ENCODE results near the gene MON1A.
A peak's percentile ranks its signal among the peaks of the same experiment; 100 is the strongest.

Gene MON1A

DNA sequence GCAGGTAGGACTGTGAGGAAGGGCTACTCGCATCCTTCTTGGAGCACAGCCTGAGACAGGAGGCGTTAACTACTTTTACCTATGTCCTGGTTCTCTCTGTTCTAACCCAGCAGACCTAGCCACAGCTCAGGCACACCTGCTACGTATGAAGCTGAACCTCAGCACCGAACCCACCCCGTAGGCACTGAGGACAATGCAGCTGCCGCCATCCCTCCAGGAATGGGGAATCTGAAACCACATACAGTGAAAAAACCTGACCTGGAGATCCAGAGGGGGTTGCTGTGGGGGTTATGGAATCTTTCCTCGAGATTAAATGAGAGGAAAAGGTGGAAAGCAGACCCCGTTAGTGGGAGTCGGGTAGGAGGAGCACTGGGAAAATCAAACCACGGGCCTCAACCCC, 40.3 kb downstream of the MON1A start:
- no peak for DNase-seq (ENCODE audit: low spot score)

DNA sequence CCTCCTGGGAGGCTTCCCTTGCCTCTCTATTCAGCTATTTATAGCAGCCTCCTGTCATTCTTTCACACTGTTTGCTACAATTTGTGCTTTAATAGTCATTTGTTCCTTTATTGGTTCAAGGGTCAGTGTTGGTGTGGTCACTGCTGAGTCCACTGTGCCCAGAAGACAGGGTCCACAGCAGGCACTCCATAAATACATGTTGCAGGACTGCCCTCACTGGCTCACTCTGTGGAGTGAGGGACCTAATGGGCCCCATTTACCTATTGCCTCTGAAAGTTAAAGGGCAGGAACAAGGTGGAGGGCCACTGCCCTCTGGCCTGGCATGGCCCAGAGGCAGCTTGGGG, 42.7 kb downstream of the MON1A start:
- no peak for DNase-seq (ENCODE audit: low spot score)

DNA sequence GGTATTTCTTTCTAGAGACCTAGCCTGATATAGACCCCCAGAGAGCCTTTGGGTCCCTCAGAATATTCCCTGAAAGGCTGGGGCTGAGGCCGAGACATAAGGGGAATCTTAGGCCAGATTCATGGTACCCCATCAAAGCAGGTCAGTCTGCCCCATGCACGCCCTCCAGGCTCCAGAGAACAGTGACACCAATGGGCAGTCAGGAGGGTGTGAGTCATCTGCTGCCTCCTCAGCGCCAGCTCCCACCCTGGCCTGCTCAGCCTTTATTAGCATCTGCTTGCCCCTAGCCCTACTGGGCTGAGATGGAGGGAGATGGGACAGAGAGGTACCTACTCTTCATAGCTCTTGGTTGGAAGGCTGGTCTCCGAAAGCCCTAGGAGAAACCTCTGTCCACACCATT, 45.6 kb downstream of the MON1A start:
- DNase-seq (ENCODE audit: low spot score), result no peak

DNA sequence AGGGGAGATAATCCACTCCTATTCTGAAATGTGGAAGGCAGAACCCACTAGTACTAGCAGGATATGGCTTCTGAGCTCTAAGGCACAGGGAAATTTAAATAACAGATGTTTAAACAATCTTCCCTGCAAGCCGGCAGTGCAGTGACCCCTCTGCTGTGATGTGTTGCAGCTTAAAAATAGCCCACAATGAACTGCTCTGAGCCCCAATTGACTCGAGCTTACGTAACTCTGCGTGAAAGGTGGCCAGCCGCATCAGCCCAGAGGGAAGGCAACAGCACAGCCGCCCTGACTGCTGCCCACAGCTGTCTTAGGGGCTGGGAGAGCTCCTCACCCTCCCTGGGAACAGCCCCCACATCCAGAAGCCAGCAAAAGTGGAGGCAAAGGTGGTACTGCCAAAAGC, 47.4 kb downstream of the MON1A start:
- DNase-seq (ENCODE audit: low spot score), result no peak

- no peak for DNase-seq (ENCODE audit: low spot score)
These were observed 48.9 kb downstream of the MON1A start for GRCh38 chr3:49880581-49881315.

- no peak for DNase-seq (ENCODE audit: low spot score)
These were observed 49.9 kb downstream of the MON1A start for GRCh38 chr3:49879721-49880120.

GRCh38 chr3:49878686-49879085, 50.9 kb downstream of the MON1A start:
- DNase-seq (ENCODE audit: low spot score), result no peak

DNA sequence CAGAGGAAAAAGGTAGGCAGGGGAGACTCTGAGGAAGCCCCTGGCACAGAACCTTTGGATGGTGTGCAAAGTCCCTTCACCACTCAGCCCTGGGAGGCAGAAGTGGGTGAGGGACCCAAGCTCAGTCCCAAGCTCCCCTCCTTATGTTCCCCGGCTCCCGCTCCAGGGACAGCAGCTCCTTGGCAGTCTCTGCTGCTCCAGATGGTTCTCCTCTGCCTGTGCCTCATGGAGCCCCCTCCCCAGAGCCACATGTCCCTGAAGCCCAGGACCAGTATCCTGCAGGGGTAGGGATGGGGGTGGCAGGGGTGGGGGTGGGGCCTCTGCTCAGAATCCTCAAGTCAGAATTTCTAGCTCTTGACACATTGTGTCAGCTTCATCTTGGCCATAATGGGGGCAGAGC, 51.9 kb downstream of the MON1A start:
- DNase-seq (ENCODE audit: low spot score), result no peak

- DNase-seq (ENCODE audit: low spot score), result no peak
These were observed 53.0 kb downstream of the MON1A start for GRCh38 chr3:49876567-49876966.

DNA sequence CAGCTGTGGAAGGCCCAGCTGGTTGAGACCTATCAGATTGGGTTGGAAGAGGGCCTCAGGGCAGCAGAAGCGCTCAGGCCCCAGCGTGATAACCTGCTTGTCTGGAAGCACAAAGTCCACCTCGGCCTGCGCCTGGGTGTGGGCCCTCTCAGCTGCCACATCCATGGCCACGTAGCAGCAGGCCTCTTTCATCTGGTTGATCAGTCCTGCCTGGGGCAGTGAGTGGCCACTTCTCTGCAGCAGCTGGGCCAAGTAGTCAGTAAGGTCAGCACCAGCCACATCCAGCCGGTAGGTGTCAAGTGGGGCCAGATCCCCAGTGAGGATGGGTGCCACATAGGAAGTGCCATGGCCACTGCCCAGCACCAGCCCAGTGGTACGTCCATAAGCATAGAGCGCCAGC, 56.0 kb downstream of the MON1A start:
- DNase-seq (ENCODE audit: low spot score), result peak; percentile 66

- DNase-seq (ENCODE audit: low spot score), result no peak
These were observed 56.8 kb downstream of the MON1A start for GRCh38 chr3:49872801-49873281.

- DNase-seq (ENCODE audit: low spot score), result no peak
These were observed 58.0 kb downstream of the MON1A start for GRCh38 chr3:49871531-49872153.

DNA sequence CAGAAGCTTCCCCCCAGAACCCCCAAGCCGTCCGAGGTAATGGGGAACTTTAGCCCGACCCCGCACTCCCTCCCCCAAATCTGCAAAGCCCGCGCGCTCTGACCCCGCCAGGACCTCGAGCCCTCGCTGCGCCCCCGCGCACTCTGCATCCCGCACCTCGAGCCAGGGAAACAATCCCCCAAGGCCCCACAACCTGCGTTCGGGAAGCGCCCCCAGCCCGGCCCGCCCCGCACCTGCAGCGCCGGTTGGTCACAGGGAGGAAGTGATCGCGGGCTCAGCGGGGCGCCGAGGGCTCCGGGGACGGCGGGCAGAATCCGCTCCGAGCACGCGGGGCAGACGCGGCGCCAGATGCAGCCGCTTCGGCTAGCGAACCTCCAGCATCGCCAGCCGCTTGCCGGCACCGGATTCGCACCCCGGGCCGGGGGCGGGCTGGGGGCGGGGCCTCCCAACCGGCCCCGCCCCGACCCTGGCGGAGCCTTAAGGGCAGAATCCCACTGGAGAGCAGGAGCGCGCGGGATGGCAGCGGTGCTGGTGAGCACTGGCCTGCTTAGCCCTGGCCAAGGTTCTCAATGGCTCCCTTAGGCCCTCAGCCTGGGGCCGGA, 60.0 kb downstream of the MON1A start, which contains the start of gene CAMKV:
Gene CAMKV, minus strand, starts transcription at position 382 of the 602 bp plus-strand sequence. CDS start 7,518 bp downstream, outside the sequence.
- peak; percentile 72 for DNase-seq (ENCODE audit: low spot score)

DNA sequence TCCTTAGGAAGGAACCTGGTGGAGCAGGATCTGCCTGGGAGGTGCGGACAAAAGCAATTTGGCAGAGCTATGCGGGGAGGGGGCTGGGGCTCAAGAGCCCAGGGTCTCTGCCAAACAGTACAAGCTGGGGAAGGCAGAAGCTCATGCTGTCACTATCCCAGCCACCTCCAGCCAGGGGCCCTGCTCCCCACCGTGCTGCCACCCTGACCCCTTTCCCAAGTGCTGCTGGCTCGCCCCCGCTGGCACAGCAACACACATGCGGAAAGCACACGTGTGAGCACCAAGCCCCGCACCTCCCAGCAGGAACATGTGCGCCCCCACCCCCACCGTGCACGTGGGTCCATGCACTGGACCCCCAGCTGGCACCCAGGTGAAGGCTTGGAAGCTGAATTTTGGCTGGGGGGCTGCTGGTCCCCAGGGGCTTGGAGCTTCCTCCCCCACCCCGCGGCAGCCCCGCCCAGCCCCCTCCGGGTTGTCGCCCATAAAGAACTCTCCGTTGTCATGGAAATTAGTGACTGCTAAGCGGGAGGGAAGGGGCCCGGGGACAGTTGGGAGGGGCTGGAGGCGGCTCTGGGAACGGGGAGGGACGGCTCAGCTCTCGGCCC, 60.6 kb downstream of the MON1A start:
- no peak for DNase-seq (ENCODE audit: low spot score)

DNA sequence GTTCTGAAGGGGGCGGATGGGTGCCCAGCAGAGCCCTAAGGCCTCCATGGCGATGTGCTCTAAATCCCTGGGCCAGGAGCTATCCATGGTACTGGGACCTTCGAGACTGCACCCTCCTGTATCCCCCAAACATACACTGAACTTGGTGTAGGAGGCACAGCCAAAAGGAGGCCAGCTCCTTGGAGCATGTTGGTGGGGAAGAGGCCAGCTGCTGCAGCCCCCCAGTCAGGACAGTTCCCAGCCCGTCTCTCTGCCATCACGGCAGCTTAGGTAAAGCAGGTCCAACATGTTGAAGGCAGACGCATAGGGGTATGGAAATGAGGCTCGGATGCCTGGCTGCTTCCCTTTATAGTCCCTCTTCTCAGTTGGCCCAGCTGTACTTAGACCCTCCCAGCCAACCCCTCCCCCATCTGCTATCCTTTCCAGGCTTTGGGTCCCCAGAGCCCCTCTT, 61.7 kb downstream of the MON1A start:
- peak; percentile 65 for DNase-seq (ENCODE audit: low spot score)

DNA sequence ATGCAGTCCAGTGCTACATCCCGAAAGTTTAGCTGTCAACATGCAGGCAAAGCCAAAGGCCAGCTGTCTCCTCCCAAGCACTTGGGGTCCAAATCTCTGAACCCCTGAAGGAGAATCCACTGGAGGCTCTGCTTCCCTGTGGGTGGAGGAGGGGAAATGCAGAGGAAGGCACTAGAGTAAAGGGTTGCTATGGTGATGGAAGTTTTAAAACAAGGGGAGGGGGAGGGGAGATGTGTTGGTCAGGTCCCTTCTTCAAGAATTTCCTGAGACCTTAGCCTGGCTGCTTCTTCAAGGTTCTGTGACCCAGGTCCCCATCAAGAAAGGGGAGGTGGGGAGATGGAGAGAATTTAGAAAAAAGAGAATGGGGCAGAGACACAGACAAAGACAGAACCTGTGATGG, 62.2 kb downstream of the MON1A start:
- no peak for DNase-seq (ENCODE audit: low spot score)

- DNase-seq (ENCODE audit: low spot score), result no peak
These were observed 64.3 kb downstream of the MON1A start for GRCh38 chr3:49865198-49865784.

DNA sequence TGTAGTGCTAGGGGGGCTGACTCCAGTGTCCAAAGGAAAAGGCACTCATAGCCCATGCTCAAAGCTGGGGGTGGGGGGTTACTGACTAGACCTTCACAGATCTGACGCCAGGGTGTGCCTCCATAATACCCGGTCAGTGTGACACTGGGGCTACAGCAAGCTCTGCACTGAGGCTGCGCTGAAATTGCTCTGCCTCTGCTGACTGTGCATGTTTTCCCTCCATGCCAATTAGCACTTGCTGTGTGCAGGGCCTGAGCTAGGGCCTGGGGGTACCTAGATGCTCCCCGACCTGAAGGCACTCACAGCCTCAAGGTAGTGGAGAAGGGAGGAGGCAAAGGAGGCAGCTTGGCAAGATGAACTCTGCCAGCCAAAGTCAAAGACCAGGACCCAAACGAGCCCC, 65.1 kb downstream of the MON1A start:
- DNase-seq (ENCODE audit: low spot score), result no peak

DNA sequence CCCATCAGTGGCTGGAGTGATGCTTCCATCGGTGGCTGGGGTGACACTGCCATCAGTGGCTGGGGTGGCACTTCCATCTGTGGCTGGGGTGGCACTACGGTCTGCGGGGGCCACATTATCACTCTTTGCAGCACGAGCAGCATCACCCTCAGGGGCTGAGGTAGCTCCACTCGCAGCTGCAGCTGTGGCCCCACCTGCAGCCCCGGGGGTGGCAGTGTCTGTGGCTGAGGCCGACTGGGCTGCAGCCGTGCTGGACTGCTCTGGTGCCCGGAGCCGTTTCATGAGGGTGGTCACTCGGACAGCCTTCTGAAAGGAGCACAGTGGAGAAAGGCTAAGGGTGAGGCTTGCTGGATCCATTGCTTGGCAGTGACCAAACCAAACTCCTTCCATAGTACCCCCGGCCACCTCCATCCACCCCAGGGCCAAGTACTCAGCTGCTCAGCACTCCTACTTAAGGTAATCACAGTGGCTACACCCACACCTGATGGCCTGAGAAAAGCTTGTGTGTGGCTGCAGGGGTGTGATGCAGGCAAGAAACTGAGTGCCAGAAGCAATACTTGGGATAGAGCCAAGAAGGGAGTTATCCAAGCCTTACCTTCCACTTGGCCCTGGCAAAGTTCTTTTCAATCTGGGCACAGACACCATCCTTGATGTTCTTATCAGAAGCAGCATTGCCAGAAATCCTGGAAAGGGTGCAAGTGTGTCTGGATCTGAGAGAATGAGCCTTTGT, 69.9 kb downstream of the MON1A start:
- DNase-seq (ENCODE audit: low spot score), result no peak

All from HuH-7 (cell line).